Nephron progenitor cell (in vitro differentiated cells): Measurements from ENCODE around the gene TTC21A.

Experiments used
- DNase-seq: peaks from one replicate; pipeline ENCODE4 v3.0.0; 2021
- H3K27ac Mint-ChIP-seq: 2 replicates; pipeline ENCODE4 v1.8.0; 2021; ENCODE audit warnings: mild to moderate bottlenecking, moderate library complexity, mixed read lengths
- H3K27me3 Mint-ChIP-seq: 2 replicates; pipeline ENCODE4 v1.8.0; 2021; ENCODE audit warnings: mild to moderate bottlenecking, low read depth, mixed read lengths; ENCODE audit not compliant: poor library complexity
- H3K36me3 Mint-ChIP-seq: 2 replicates; pipeline ENCODE4 v1.8.0; 2021; ENCODE audit warnings: low read depth, mixed read lengths
- H3K4me1 Mint-ChIP-seq: 2 replicates; pipeline ENCODE4 v1.8.0; 2021; ENCODE audit warnings: mixed read lengths
- H3K4me3 Mint-ChIP-seq: 2 replicates; pipeline ENCODE4 v1.8.0; 2021; ENCODE audit warnings: mild to moderate bottlenecking, moderate library complexity, mixed read lengths
- H3K9me3 Mint-ChIP-seq: 2 replicates; pipeline ENCODE4 v1.8.0; 2021; ENCODE audit warnings: mild to moderate bottlenecking, moderate library complexity, mixed read lengths
- CTCF ChIP-seq: fragments of 200-600 bp; sonication (generic); IDR thresholded peaks from 2 replicates; pipeline ENCODE4 v1.5.0; 2021; ENCODE audit warnings: antibody characterized with exemption

Gene TTC21A

GRCh38 chr3:39149498-39150147 is 42.1 kb downstream of the TTC21A start:
- no peak for TF ChIP-seq CTCF
- no peaks in the 10 kb centered on the region for H3K27me3 Mint-ChIP-seq
- peak overlapping the region; percentile 99 for H3K27ac Mint-ChIP-seq
- peak overlapping the region; percentile 95 for H3K4me3 Mint-ChIP-seq
- no peaks in the 10 kb centered on the region for H3K9me3 Mint-ChIP-seq
- H3K4me1 Mint-ChIP-seq = peaks cover 85% of the 10 kb centered on the region
- DNase-seq = no peak
- H3K36me3 Mint-ChIP-seq = peaks cover 9% of the 10 kb centered on the region

- Mint-ChIP-seq H3K4me1 (peaks cover 87% of the 10 kb centered on the region), H3K4me3 (peak overlapping the region; percentile 95), H3K36me3 (peaks cover 5% of the 10 kb centered on the region), H3K27ac (peak overlapping the region; percentile 99), H3K9me3 (no peaks in the 10 kb centered on the region), H3K27me3 (peaks cover 1% of the 10 kb centered on the region)
- no peak for TF ChIP-seq CTCF
- DNase-seq = no peak
These were observed 42.8 kb downstream of the TTC21A start for GRCh38 chr3:39150148-39150802.

GRCh38 chr3:39150803-39151631 is 43.5 kb downstream of the TTC21A start:
- peak; percentile 65 for DNase-seq
- H3K4me1 Mint-ChIP-seq = peaks cover 85% of the 10 kb centered on the region

GRCh38 chr3:39153977-39154279 is 46.4 kb downstream of the TTC21A start:
- Mint-ChIP-seq H3K4me3 (peak overlapping the region; percentile 87), H3K36me3 (no peaks in the 10 kb centered on the region), H3K9me3 (no peaks in the 10 kb centered on the region), H3K27me3 (peaks cover 13% of the 10 kb centered on the region), H3K27ac (peak overlapping the region; percentile 99), H3K4me1 (peaks cover 72% of the 10 kb centered on the region)
- TF ChIP-seq CTCF = no peak
- no peak for DNase-seq

More at GRCh38 chr3:39150803-39151631, 43.5 kb downstream of the TTC21A start:
- Mint-ChIP-seq H3K4me3 (peak overlapping the region; percentile 95), H3K9me3 (no peaks in the 10 kb centered on the region), H3K27me3 (peaks cover 8% of the 10 kb centered on the region), H3K36me3 (peaks cover under 1% of the 10 kb centered on the region), H3K27ac (peak overlapping the region; percentile 99)
- TF ChIP-seq CTCF = no peak

- H3K27me3 Mint-ChIP-seq = peaks cover 13% of the 10 kb centered on the region
- peak; percentile 49 for DNase-seq
- no peak for TF ChIP-seq CTCF
- H3K4me1 Mint-ChIP-seq = peaks cover 69% of the 10 kb centered on the region
- peak overlapping the region; percentile 87 for H3K4me3 Mint-ChIP-seq
- H3K27ac Mint-ChIP-seq = peak overlapping the region; percentile 99
- H3K9me3 Mint-ChIP-seq = no peaks in the 10 kb centered on the region
- no peaks in the 10 kb centered on the region for H3K36me3 Mint-ChIP-seq
These were observed 47.0 kb downstream of the TTC21A start for GRCh38 chr3:39154280-39155021.
